ENCODE results near the gene VPS9D1.
"Not testable (repeated sequence)": the region's sequence is repeated elsewhere in the genome, so short reads cannot be mapped to it uniquely, and the experiment has no call there.

The VPS9D1 gene

GRCh38 chr16:89709166-89709565 is 11.5 kb downstream of the VPS9D1 start:
- DNase-seq = no peak

- no peak for DNase-seq
Observed at GRCh38 chr16:89708481-89708931, 12.2 kb downstream of the VPS9D1 start.

- DNase-seq = no peak
Observed at GRCh38 chr16:89707695-89708094, 13.0 kb downstream of the VPS9D1 start.

GRCh38 chr16:89706518-89707260 is 14.0 kb downstream of the VPS9D1 start:
- DNase-seq = no peak

- no peak for DNase-seq
Observed at GRCh38 chr16:89705006-89705405, 15.7 kb downstream of the VPS9D1 start.

- no peak for DNase-seq
Observed at GRCh38 chr16:89704281-89704680, 16.4 kb downstream of the VPS9D1 start.

GRCh38 chr16:89701425-89702406 is 19.0 kb downstream of the VPS9D1 start, which contains the start of gene SPATA2L:
SPATA2L (minus strand) TSS chr16:89701705; CDS start chr16:89701232, 473 bp downstream.
- peak; percentile 93 for DNase-seq

- DNase-seq = peak; percentile 32
Observed at GRCh38 chr16:89700649-89701424, 19.9 kb downstream of the VPS9D1 start.

GRCh38 chr16:89700100-89700648 is 20.5 kb downstream of the VPS9D1 start:
- peak; percentile 98 for DNase-seq

GRCh38 chr16:89699629-89700099 is 21.0 kb downstream of the VPS9D1 start:
- DNase-seq = not testable (repeated sequence)

- not testable (repeated sequence) for DNase-seq
Observed at GRCh38 chr16:89698717-89699116, 22.0 kb downstream of the VPS9D1 start.

GRCh38 chr16:89697616-89698331 is 22.9 kb downstream of the VPS9D1 start:
- DNase-seq = no peak

- peak; percentile 79 for DNase-seq
Observed at GRCh38 chr16:89697161-89697615, 23.5 kb downstream of the VPS9D1 start.

GRCh38 chr16:89696670-89697128 is 24.0 kb downstream of the VPS9D1 start:
- no peak for DNase-seq

GRCh38 chr16:89695875-89696669 is 24.6 kb downstream of the VPS9D1 start:
- no peak for DNase-seq

GRCh38 chr16:89695086-89695874 is 25.4 kb downstream of the VPS9D1 start:
- no peak for DNase-seq

- DNase-seq = not testable (repeated sequence)
Observed at GRCh38 chr16:89694784-89695085, 26.0 kb downstream of the VPS9D1 start.

GRCh38 chr16:89693931-89694783 is 26.5 kb downstream of the VPS9D1 start:
- DNase-seq = no peak

GRCh38 chr16:89693289-89693731 is 27.4 kb downstream of the VPS9D1 start:
- no peak for DNase-seq

Measured in NCI-H1092 (cell line).